Tracheal epithelial cell (primary cell): ENCODE results near the gene ABI3. TPM values are rescaled to one million over a fixed set of nuclear protein-coding genes. Genes with fewer than 3 reads are reported as not detected.

Experiments
- total RNA-seq: library from RNA; depleted of rRNA; stranded (reverse); fragments of >200 nt; gene quantifications from 2 replicates; pipeline ENCODE4 v1.2.1, GENCODE V29; 2014

Gene ABI3
- total RNA-seq: not detected in 2 replicates

GRCh38 chr17:49210158-49211029 is at the start of gene ABI3, which contains the start of gene GNGT2:
Gene ABI3 (plus strand): TSS chr17:49210707. CDS start chr17:49210725, 18 bp downstream.
Gene GNGT2 (minus strand): TSS chr17:49210574. CDS start chr17:49207422, 3,152 bp downstream.

GRCh38 chr17:49230636-49231562 is 20.4 kb downstream of the ABI3 start, which contains the start of gene PHOSPHO1:
Gene PHOSPHO1 (minus strand): TSS chr17:49230787. CDS start chr17:49226691, 4,096 bp downstream.

Other genes with a start within 250 kb of the ABI3 start
- not detected in 2 replicates for gene GIP, start 242.1 kb upstream of the ABI3 start, total RNA-seq
- under 0.01 and 0.24 TPM in 2 replicates for gene IGF2BP1, start 213.3 kb upstream of the ABI3 start, total RNA-seq
- 0.24 and 1.3 TPM in 2 replicates for gene B4GALNT2, start 77.9 kb upstream of the ABI3 start, total RNA-seq
- gene GNGT2, start 133 bp upstream of the ABI3 start, total RNA-seq: not detected in 2 replicates
- gene PHOSPHO1, start 20.1 kb downstream of the ABI3 start, total RNA-seq: not detected in 2 replicates
- 6.7 and 8.3 TPM in 2 replicates for gene ZNF652, start 151.5 kb downstream of the ABI3 start, total RNA-seq
- 149 and 187 TPM in 2 replicates for gene PHB1, start 204.2 kb downstream of the ABI3 start, total RNA-seq